ENCODE data around the gene GABBR2. TPM values are rescaled to one million over a fixed set of nuclear protein-coding genes. Genes with fewer than 3 reads are reported as not detected.

Gene GABBR2
- total and polyA plus RNA-seq, 2 of the 8 experiments (the other 6 are each of a cell fraction or from before 2014, with no cell fraction given) = 0.50 to 1.2 TPM

DNA sequence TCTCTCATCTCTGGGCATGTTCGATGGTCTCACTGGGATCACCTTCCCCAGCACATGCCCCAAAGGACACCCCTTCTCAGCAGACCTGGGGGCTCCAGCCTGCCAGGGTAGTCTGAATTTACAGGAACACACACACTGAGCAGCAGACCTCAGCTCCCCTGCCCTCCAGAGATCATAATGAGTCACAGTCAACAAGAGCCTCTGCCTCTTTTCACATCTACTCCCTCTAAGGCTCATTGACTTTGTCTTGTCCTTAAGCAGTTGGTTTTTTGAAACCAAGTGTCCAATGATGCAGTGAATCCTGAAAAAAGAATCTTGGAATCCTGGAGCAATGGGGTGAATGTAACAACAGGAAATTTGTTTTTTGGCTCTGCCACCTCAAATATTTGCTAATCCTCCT is 20.8 kb downstream of the GABBR2 start:
- H3K27ac ChIP-seq (ENCODE audit: low read depth, low read length) = no peak overlapping the region
- no peak overlapping the region for H3K4ac ChIP-seq (replicated peaks; ENCODE audit: insufficient read length, low read depth, low read length)
- no peaks in the 10 kb centered on the region for H3K36me3 ChIP-seq (ENCODE audit: control insufficient read depth in 2 of 4, insufficient read depth in 4 of 4, low read length in 3 of 4)
- no peak overlapping the region for H3K23ac ChIP-seq (ENCODE audit: insufficient read length)
- H2BK20ac ChIP-seq (ENCODE audit: low read length) = no peak overlapping the region
- H3K18ac ChIP-seq (ENCODE audit: extremely low read depth, low read length) = no peak overlapping the region
- H3K9me3 ChIP-seq (ENCODE audit: insufficient read depth in 2 of 2, low read depth in 1 of 2, low read length in 1 of 2) = no peaks in the 10 kb centered on the region
- H2BK12ac ChIP-seq (ENCODE audit: low read depth, low read length) = 0 out of 2 replicates have a peak overlapping the region, but pooled peaks have one; percentile 33
- H4K8ac ChIP-seq (ENCODE audit: extremely low read depth, insufficient read depth, low read length) = no peak overlapping the region
- H3K27me3 ChIP-seq (replicated peaks in 1 of 4; ENCODE audit: control insufficient read depth in 3 of 4, extremely low read depth in 1 of 4, insufficient read depth in 3 of 4, low read length in 3 of 4) = no peaks in the 10 kb centered on the region
- no peaks in the 10 kb centered on the region for H3K79me1 ChIP-seq (ENCODE audit: low read depth, low read length)
- ChIA-PET POLR2A (ENCODE audit: partially characterized antibody) (no interaction called here), CTCF (ENCODE audit: partially characterized antibody) (interaction anchor here (1.4 kb wide), 1 partner anchor 9 kb away, joined by 3 read pairs; no protein-coding TSS in a partner anchor)
- H4K91ac ChIP-seq (replicated peaks; ENCODE audit: insufficient read length, low read length) = no peak overlapping the region
- H3K4me2 ChIP-seq (ENCODE audit: insufficient read depth in 1 of 2, low read depth in 2 of 2, low read length in 2 of 2) = no peak overlapping the region
- H2BK15ac ChIP-seq (ENCODE audit: low read length) = no peak overlapping the region
- no peak overlapping the region for H2AFZ ChIP-seq (ENCODE audit: low read length)
- no peak for DNase-seq (ENCODE audit: low read depth in 1 of 2, low spot score in 2 of 2)
- no peak overlapping the region for H4K5ac ChIP-seq (ENCODE audit: insufficient read length, low read depth, low read length)
- H3K56ac ChIP-seq (replicated peaks; ENCODE audit: insufficient read length, low read depth, low read length) = no peak overlapping the region
- 94% methylated on average over 1 of the region's 1 CpG; no CpG with 5 or more reads in 1 of the 2 experiments for WGBS, 2 experiments (ENCODE audit: extremely low coverage in 1 of 2, insufficient coverage in 1 of 2, insufficient read length in 1 of 2, insufficient replicate concordance in 2 of 2, low coverage in 1 of 2, low lambda C conversion rate in 2 of 2, missing lambda C conversion rate in 1 of 2)
- H3K14ac ChIP-seq (ENCODE audit: insufficient read length) = no peak overlapping the region
- no peak overlapping the region for H2BK120ac ChIP-seq (replicated peaks; ENCODE audit: low read depth, low read length)
- TF ChIP-seq CREB1 (IDR thresholded peaks at IDR 0.05) (no peak), JUN (IDR thresholded peaks at IDR 0.05; ENCODE audit: low read depth, low read length) (no peak), FOSL1 (IDR thresholded peaks at IDR 0.05; ENCODE audit: insufficient read depth, low read depth, low read length) (no peak), TAF7 (optimal IDR thresholded peaks at IDR 0.05; ENCODE audit: borderline replicate concordance, low read depth, low read length) (no peak), TBP (IDR thresholded peaks at IDR 0.05; ENCODE audit: low read depth, low read length) (no peak), POLR2A (IDR thresholded peaks at IDR 0.05; ENCODE audit: control extremely low read depth in 1 of 2, low read depth in 2 of 2, low read length in 2 of 2) (no peak)
- H2BK5ac ChIP-seq (ENCODE audit: low read depth, low read length) = no peak overlapping the region
- no peak overlapping the region for H3K9ac ChIP-seq (replicated peaks in 1 of 4; ENCODE audit: extremely low read depth in 1 of 4, low read depth in 3 of 4, low read length in 3 of 4)
- no peaks in the 10 kb centered on the region for H4K20me1 ChIP-seq (replicated peaks in 1 of 2; ENCODE audit: control insufficient read depth in 1 of 2, insufficient read depth in 2 of 2, low read length in 2 of 2)
- FAIRE-seq = no peak
- no peaks in the 10 kb centered on the region; a peak in 1 of 7 replicates for H3K4me1 ChIP-seq (replicated peaks in 1 of 4; ENCODE audit: control insufficient read depth in 3 of 4, insufficient read depth in 4 of 4, low read length in 3 of 4)
- H2AK5ac ChIP-seq (ENCODE audit: low read depth, low read length) = no peak overlapping the region
- H3K23me2 ChIP-seq (ENCODE audit: low read depth, low read length) = no peaks in the 10 kb centered on the region
- H3K4me3 ChIP-seq (ENCODE audit: extremely low read depth in 1 of 4, insufficient read depth in 2 of 4, low read depth in 3 of 4, low read length in 4 of 4) = no peak overlapping the region
- no peaks in the 10 kb centered on the region for H3K79me2 ChIP-seq (ENCODE audit: control insufficient read depth in 1 of 2, insufficient read depth in 2 of 2, low read length in 2 of 2)

Data from H1 (cell line).